Testis (tissue), 2 donors: ENCODE measurements around the gene TOR1AIP2.

Source experiments
- CTCF ChIP-seq, 3 experiments: fragments of 450-650 bp in 2 of 3; fragments of 200-600 bp in 1 of 3; sonication (generic) in 1 of 3; IDR thresholded peaks; one replicate each; pipeline ENCODE4 v1.5.1; 2016 to 2019; ENCODE audit warnings: antibody characterized with exemption in 3 of 3, mild to moderate bottlenecking in 2 of 3, moderate library complexity in 1 of 3
- POLR2A ChIP-seq: fragments of 450-650 bp; IDR thresholded peaks from one replicate; pipeline ENCODE4 v1.6.1; 2017; ENCODE audit warnings: antibody characterized with exemption, mild to moderate bottlenecking, moderate library complexity

- TF ChIP-seq CTCF (IDR thresholded peaks at IDR 0.05), result no peak
- TF ChIP-seq POLR2A, result no peak
These were observed 78.6 kb downstream of the TOR1AIP2 start for GRCh38 chr1:179798864-179799516.
